Uterus (tissue), 2 donors: ENCODE measurements around the gene NLRP6.

Experiments
- POLR2A ChIP-seq, 2 donors: fragments of 450-650 bp; IDR thresholded peaks; one replicate each; pipeline ENCODE4 v1.6.1; 2016; ENCODE audit warnings: antibody characterized with exemption in 2 of 2, mild to moderate bottlenecking in 1 of 2, moderate library complexity in 1 of 2
- TF ChIP-seq, protein P1 (sequence below), 4 experiments: fragments of 200-600 bp in 2 of 4; fragments of 450-650 bp in 2 of 4; sonication (generic) in 2 of 4; IDR thresholded peaks; one replicate each; pipeline ENCODE4 v1.5.1; 2016 to 2019; ENCODE audit warnings: antibody characterized with exemption in 4 of 4, mild to moderate bottlenecking in 2 of 4, moderate library complexity in 1 of 4

DNA sequence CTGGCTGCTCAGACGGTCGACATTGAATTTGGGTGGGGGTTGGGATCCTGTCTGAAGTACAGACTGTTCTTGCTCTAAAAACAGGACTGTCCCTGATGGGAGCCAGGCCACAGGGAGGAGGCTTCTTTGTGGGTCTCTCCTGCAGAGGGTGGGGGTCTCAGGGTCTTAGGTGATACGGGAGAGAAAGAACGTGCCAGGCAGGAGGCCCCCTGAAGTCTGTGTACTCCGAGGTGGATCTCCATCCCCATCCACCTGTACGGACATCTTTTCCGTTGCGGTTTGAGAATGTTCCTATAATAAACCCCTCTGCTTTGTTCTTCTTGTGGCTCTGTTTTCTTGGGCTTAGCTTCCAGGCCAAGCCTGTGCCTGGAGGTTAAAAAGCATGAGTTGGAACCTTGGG is 25.5 kb upstream of the NLRP6 start:
- no peak for TF ChIP-seq POLR2A (IDR thresholded peaks at IDR 0.05)
- TF ChIP-seq, protein P1, sequence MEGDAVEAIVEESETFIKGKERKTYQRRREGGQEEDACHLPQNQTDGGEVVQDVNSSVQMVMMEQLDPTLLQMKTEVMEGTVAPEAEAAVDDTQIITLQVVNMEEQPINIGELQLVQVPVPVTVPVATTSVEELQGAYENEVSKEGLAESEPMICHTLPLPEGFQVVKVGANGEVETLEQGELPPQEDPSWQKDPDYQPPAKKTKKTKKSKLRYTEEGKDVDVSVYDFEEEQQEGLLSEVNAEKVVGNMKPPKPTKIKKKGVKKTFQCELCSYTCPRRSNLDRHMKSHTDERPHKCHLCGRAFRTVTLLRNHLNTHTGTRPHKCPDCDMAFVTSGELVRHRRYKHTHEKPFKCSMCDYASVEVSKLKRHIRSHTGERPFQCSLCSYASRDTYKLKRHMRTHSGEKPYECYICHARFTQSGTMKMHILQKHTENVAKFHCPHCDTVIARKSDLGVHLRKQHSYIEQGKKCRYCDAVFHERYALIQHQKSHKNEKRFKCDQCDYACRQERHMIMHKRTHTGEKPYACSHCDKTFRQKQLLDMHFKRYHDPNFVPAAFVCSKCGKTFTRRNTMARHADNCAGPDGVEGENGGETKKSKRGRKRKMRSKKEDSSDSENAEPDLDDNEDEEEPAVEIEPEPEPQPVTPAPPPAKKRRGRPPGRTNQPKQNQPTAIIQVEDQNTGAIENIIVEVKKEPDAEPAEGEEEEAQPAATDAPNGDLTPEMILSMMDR (IDR thresholded peaks at IDR 0.05) = no peak
